ENCODE measurements around the gene CNOT9. TPM values are rescaled to one million over a fixed set of nuclear protein-coding genes. Genes with fewer than 3 reads are reported as not detected.

Gene CNOT9, protein sequence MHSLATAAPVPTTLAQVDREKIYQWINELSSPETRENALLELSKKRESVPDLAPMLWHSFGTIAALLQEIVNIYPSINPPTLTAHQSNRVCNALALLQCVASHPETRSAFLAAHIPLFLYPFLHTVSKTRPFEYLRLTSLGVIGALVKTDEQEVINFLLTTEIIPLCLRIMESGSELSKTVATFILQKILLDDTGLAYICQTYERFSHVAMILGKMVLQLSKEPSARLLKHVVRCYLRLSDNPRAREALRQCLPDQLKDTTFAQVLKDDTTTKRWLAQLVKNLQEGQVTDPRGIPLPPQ
- 114 TPM in 2 replicates for total RNA-seq (2013; cell fraction: nucleolus; rRNA removed)
- 105 and 115 TPM in 2 replicates for total RNA-seq (2014; rRNA removed)
- 82.1 and 83.8 TPM in 2 replicates for total RNA-seq (2014; rRNA removed; fragmentation: Illumina TruSeq; extraction: Trizol)
- 95.3 and 105 TPM in 2 replicates for total RNA-seq (2021)
- polyA plus RNA-seq (2011; ENCODE audit: low read depth) = 34.7 TPM
- 172 and 197 TPM in 2 replicates for polyA plus RNA-seq (2011; rRNA removed)
- polyA plus RNA-seq (2011; cell fraction: cytosol; rRNA removed) = 109 and 117 TPM in 2 replicates
- 98.3 and 129 TPM in 2 replicates for polyA plus RNA-seq (2011; cell fraction: nucleus; rRNA removed)
- polyA plus RNA-seq (2012) = 46.1 and 47.4 TPM in 2 replicates
- 94.1 and 94.3 TPM in 2 replicates for polyA plus RNA-seq (2014; fragmentation: Illumina TruSeq; extraction: Trizol)
- 10 to 100 TPM; 51.0 to 58.5 TPM for polyA plus RNA-seq (2014; fragmentation: Nextera tagmentation; extraction: Ambion mirVana)
- polyA plus RNA-seq (2014; rRNA removed) = 74.9 and 87.2 TPM in 2 replicates
- polyA plus RNA-seq (2016; fragmentation: Nextera tagmentation; extraction: Ambion mirVana) = 100 to 1,000 TPM; 102 to 114 TPM
- polyA minus RNA-seq (2011; rRNA and poly(A)+ RNA removed) = 186 and 220 TPM in 2 replicates
- polyA minus RNA-seq (2011; cell fraction: cytosol; rRNA and poly(A)+ RNA removed) = 70.7 and 75.2 TPM in 2 replicates
- 41.7 and 60.6 TPM in 2 replicates for polyA minus RNA-seq (2011; cell fraction: nucleus; rRNA and poly(A)+ RNA removed)
- Bru-seq, nascent RNA = percentile 94 among the genes with signal in this experiment
- percentile 93 among the genes with signal in this experiment for BruChase-seq, experiment 1, labeled RNA remaining after a 6-hour chase
- percentile 96 among the genes with signal in this experiment for BruChase-seq, experiment 2, labeled RNA remaining after a 2-hour chase
- long read RNA-seq, experiment 1, full-length matches to known transcripts = 50 of 149 reads
- long read RNA-seq, experiment 1, partial matches to known transcripts = 90 of 149 reads
- long read RNA-seq, experiment 1, other reads (novel, unspliced or antisense) = 9 of 149 reads
- long read RNA-seq, experiment 2, full-length matches to known transcripts = 55 of 79 reads
- long read RNA-seq, experiment 2, partial matches to known transcripts = 14 of 79 reads
- long read RNA-seq, experiment 2, other reads (novel, unspliced or antisense) = 10 of 79 reads

DNA sequence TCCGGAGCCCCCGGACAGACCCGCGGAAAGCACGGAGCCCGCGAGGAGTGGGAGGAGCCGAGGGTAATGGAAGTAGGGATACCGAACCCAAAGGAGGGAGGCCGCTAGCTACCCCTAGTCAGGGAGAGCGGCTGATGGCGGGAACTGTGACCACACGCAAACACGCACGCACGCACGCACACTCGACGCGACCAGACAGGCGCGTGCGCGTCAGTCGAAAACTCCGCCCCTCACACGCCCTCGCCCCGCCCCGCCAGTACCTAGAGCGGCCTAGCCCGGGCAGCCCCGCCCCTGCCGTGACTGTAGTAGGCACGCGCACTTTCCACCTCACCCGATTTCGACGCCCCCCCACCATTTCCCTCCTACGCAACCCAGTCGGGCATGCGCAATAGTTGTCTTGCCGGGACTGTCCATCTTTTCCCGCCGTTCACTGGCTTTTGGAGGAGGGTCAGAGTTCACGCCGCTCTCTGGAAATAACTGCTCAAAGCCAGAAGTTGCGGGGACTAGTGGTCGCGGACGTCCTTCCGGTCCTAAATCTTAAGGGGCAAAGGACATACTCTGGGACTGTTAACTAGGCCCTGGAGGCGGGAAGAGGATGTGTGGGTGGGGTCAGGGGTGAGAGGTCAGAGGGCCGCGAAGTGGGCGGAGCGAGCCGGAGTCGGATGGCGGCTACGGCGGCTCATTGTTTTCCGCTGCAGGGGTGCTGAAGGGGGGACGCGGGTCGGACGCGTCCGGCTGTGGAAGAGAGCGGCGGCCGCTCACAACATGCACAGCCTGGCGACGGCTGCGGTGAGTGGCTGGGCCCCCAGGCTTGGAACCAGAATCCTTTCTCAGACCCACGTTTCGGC, at the start of gene CNOT9, which contains the start of gene USP37:
Gene CNOT9 (plus strand): TSS at position 650 of the 848 bp plus-strand sequence. CDS start 116 bp downstream, at position 766.
Gene USP37 (minus strand): TSS at position 162 of the 848 bp plus-strand sequence. CDS start 9,698 bp downstream, outside the sequence.
- BruUV-seq (replicated peaks) = no TSS peak
- ChIA-PET RAD21 (ENCODE audit: unreplicated experiment) (no interaction called here), SMC1A (ENCODE audit: uncharacterized antibody, unreplicated experiment) (interaction anchor here (1.0 kb wide), 1 partner anchor 91 kb away, joined by 3 read pairs; the partner anchor contains the start of genes BCS1L and ZNF142), POLR2A (interaction anchor here (0.7 to 1.1 kb wide), 3 partner anchors 10 to 91 kb away, joined by 3 to 6 read pairs (median 4); partner anchors contain the start of genes BCS1L and ZNF142), CTCF (interaction anchor here (1.4 to 1.8 kb wide), 2 partner anchors 11 to 80 kb away, joined by 3 read pairs; no protein-coding TSS in a partner anchor)
- 2% methylated on average over 66 of the region's 77 CpGs for WGBS (ENCODE audit: insufficient coverage, insufficient replicate concordance, low lambda C conversion rate, missing lambda C conversion rate)
- Histone ChIP-seq H3K4me3 (peak within 1 kb of the TSS; percentile 95), H3K27me3 (replicated peaks in 1 of 2; ENCODE audit: control insufficient read depth in 2 of 2, insufficient read depth in 2 of 2, low read length in 1 of 2) (no peaks in the 10 kb centered on the region), H3K4me1 (ENCODE audit: control insufficient read depth, insufficient read depth, low read length) (peaks cover 8% of the 10 kb centered on the region; the same call in 1 of the 2 replicates), H3K27ac (ENCODE audit: control insufficient read depth, insufficient read depth) (peak within 1 kb of the TSS; percentile 98), H3K9me3 (replicated peaks; ENCODE audit: control insufficient read depth, insufficient read depth, low read length) (no peaks in the 10 kb centered on the region), H2AFZ (ENCODE audit: control insufficient read depth, low read depth, low read length) (peak within 1 kb of the TSS; percentile 98), H4K20me1 (ENCODE audit: control insufficient read depth, insufficient read depth) (no peaks in the 10 kb centered on the region), H3K36me3 (ENCODE audit: control insufficient read depth in 2 of 2, insufficient read depth in 2 of 2, low read length in 1 of 2) (peaks cover 0 to 8% of the 10 kb centered on the region in 2 experiments; a peak in 2 of 4 replicates), H3K79me2 (ENCODE audit: control insufficient read depth, insufficient read depth, low read length) (peaks cover 94% of the 10 kb centered on the region), H3K4me2 (ENCODE audit: control insufficient read depth, insufficient read depth) (peak within 1 kb of the TSS; percentile 96), H3K9ac (ENCODE audit: control insufficient read depth, insufficient read depth, low read length) (peak within 1 kb of the TSS; percentile 83)
- DNase-seq (ENCODE audit: low read depth, low spot score) (peak; percentile 94), ATAC-seq (peak; percentile 84), FAIRE-seq (peak; percentile 91)
- intact Hi-C loops (cut with micrococcal nuclease; ENCODE audit: unreplicated experiment) (loop anchor here (1.0 to 5.0 kb wide), 4 partner anchors 51 to 328 kb away; partner anchors contain the start of genes AAMP, CTDSP1 and PNKD), in situ Hi-C loops (cut with MboI) (no loop called here)
- TF ChIP-seq SP1 (IDR thresholded peaks at IDR 0.05; ENCODE audit: low read depth, low read length) (peak; percentile 62), HDAC2 (IDR thresholded peaks at IDR 0.05) (no peak), RELA (IDR thresholded peaks at IDR 0.05; ENCODE audit: borderline replicate concordance, partially characterized antibody) (peak; percentile 68), MEF2B (IDR thresholded peaks at IDR 0.05; ENCODE audit: partially characterized antibody, poor library complexity, severe bottlenecking) (peak; percentile 70), RB1 (IDR thresholded peaks at IDR 0.05; ENCODE audit: borderline replicate concordance) (peak; percentile 98), BCL11A (IDR thresholded peaks at IDR 0.05; ENCODE audit: low read depth, low read length) (no peak), POLR2A (IDR thresholded peaks at IDR 0.05; ENCODE audit: low read depth, low read length) (peak; percentile 88), SIN3A (IDR thresholded peaks at IDR 0.05; ENCODE audit: low read depth, low read length) (peak; percentile 31; the same call in 1 of the 2 replicates), NR2F1 (conservative IDR thresholded peaks at IDR 0.05) (peak; percentile 100), HCFC1 (IDR thresholded peaks at IDR 0.05; ENCODE audit: low read length) (peak; percentile 57), KAT2A (conservative IDR thresholded peaks at IDR 0.05; ENCODE audit: control insufficient read depth, low read depth, low read length) (no peak), TBL1XR1 (IDR thresholded peaks at IDR 0.05; ENCODE audit: low read depth, low read length) (peak; percentile 99), BHLHE40 (IDR thresholded peaks at IDR 0.05; ENCODE audit: borderline replicate concordance in 1 of 2, low read depth in 2 of 2, low read length in 1 of 2) (peak; percentile 85 to 95), ZZZ3 (IDR thresholded peaks at IDR 0.05; ENCODE audit: control insufficient read depth, insufficient read length, low read depth) (no peak), YY1 (IDR thresholded peaks at IDR 0.05; ENCODE audit: low read depth, low read length) (peak; percentile 89), MYB (IDR thresholded peaks at IDR 0.05; ENCODE audit: borderline replicate concordance, low read depth, low read length) (no peak), EED (IDR thresholded peaks at IDR 0.05; ENCODE audit: low read depth) (peak; percentile 57)
- TF ChIP-seq, protein P1, sequence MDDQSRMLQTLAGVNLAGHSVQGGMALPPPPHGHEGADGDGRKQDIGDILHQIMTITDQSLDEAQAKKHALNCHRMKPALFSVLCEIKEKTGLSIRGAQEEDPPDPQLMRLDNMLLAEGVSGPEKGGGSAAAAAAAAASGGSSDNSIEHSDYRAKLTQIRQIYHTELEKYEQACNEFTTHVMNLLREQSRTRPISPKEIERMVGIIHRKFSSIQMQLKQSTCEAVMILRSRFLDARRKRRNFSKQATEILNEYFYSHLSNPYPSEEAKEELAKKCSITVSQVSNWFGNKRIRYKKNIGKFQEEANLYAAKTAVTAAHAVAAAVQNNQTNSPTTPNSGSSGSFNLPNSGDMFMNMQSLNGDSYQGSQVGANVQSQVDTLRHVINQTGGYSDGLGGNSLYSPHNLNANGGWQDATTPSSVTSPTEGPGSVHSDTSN (IDR thresholded peaks at IDR 0.05; ENCODE audit: insufficient replicate concordance, low read depth, low read length) = no peak

Measured in GM12878 (cell line).